Spleen (tissue), 11 donors: Measurements from ENCODE around the gene SGPL1. TPM values are rescaled to one million over a fixed set of nuclear protein-coding genes. Genes with fewer than 3 reads are reported as not detected.

ENCODE experiments used
- DNase-seq: peaks from one replicate; pipeline ENCODE4 v3.0.0-alpha.2; 2020
- H3K27ac ChIP-seq, 8 donors: fragments of 200-600 bp; sonication (generic) in 7 of 8; 1 replicate in 4 of 8; 2 replicates in 4 of 8; pipeline versions ENCODE4 v1.5.0 to v1.8.0; 2016 to 2021; ENCODE audit warnings: inconsistent platforms in 4 of 8, mild to moderate bottlenecking in 4 of 8, moderate library complexity in 1 of 8
- H3K27me3 ChIP-seq, 7 donors: fragments of 200-600 bp; sonication (generic) in 6 of 7; replicated peaks in 1 of 7; 1 replicate in 4 of 7; 2 replicates in 3 of 7; pipeline versions ENCODE4 v1.5.0 to v1.8.0; 2016 to 2021; ENCODE audit warnings: inconsistent platforms in 3 of 7, mild to moderate bottlenecking in 1 of 7
- H3K36me3 ChIP-seq, 6 donors: fragments of 200-600 bp; sonication (generic) in 5 of 6; 1 replicate in 4 of 6; 2 replicates in 2 of 6; pipeline versions ENCODE4 v1.5.0 to v1.8.0; 2016 to 2021; ENCODE audit warnings: inconsistent platforms in 2 of 6
- H3K4me1 ChIP-seq, 6 donors: fragments of 200-600 bp; sonication (generic) in 5 of 6; 1 replicate in 3 of 6; 2 replicates in 3 of 6; pipeline versions ENCODE4 v1.5.0 to v1.8.0; 2016 to 2021; ENCODE audit warnings: inconsistent platforms in 3 of 6
- H3K4me3 ChIP-seq, 8 donors: fragments of 200-600 bp; sonication (generic) in 7 of 8; 1 replicate in 4 of 8; 2 replicates in 4 of 8; pipeline versions ENCODE4 v1.5.0 to v1.8.0; 2016 to 2021; ENCODE audit warnings: inconsistent platforms in 4 of 8, mild to moderate bottlenecking in 4 of 8, moderate library complexity in 2 of 8
- H3K9me3 ChIP-seq, 8 donors: fragments of 200-600 bp; sonication (generic) in 7 of 8; 1 replicate in 4 of 8; 2 replicates in 4 of 8; pipeline versions ENCODE4 v1.5.0 to v1.8.0; 2016 to 2021; ENCODE audit warnings: inconsistent platforms in 4 of 8
- CTCF ChIP-seq, 11 experiments: fragments of 200-600 bp in 7 of 11; fragments of 450-650 bp in 4 of 11; sonication (generic) in 4 of 11; IDR thresholded peaks in 8 of 11; conservative IDR thresholded peaks in 3 of 11; 1 replicate in 7 of 11; 2 replicates in 4 of 11; pipeline versions ENCODE4 v1.4.0 to v1.8.0; 2016 to 2021; ENCODE audit warnings: antibody characterized with exemption in 11 of 11, inconsistent platforms in 4 of 11, mild to moderate bottlenecking in 1 of 11
- POLR2A ChIP-seq, 3 donors: fragments of 450-650 bp; IDR thresholded peaks; one replicate each; pipeline ENCODE4 v1.5.1; 2017; ENCODE audit warnings: antibody characterized with exemption in 3 of 3, mild to moderate bottlenecking in 1 of 3
- POLR2AphosphoS5 ChIP-seq, 3 donors: sonication (generic); formaldehyde crosslinking; IDR thresholded peaks; one replicate each; pipeline ENCODE4 v1.5.1; 2017; ENCODE audit warnings: antibody characterized with exemption in 3 of 3
- WGBS, 5 donors: extraction: QIAGEN DNeasy Blood & Tissue Kit in 3 of 5; methylation state at CpG; one replicate each; pipeline versions ENCODE4 v1.1.5 to v1.1.7; 2013 to 2018; 5-methylcytosine and 5-hydroxymethylcytosine counted together
- intact Hi-C: fragments of 100-400 bp; cut with DNase I; formaldehyde crosslinking; loops from one replicate; pipeline ENCODE4 v1.15.0; 2023; ENCODE audit warnings: low total_unique reads
- polyA plus RNA-seq, 3 donors: library from polyadenylated mRNA; stranded (reverse); fragments of 200-250 nt; gene quantifications; one replicate each; pipeline ENCODE4 v1.2.1, GENCODE V29; 2013
- total RNA-seq, 7 donors: library from RNA; depleted of rRNA in 3 of 7; stranded (reverse); fragments of >200 nt in 3 of 7; fragmentation: NEBNext Ultra II Directional in 4 of 7; extraction: Animal tissue kit (Norgen Biotek cat#: 25700) in 4 of 7; gene quantifications; one replicate each; pipeline versions ENCODE4 v1.1.0 to v1.2.1, GENCODE V29; 2016 to 2021
- donor health status: healthy with polysubstance abuse.
- donor health status: DM: no; HTN: no; CAD: no; lungs with moderate emphysema.
- donor health status: DM: no; HTN: no; CAD: no.
- donor health status: Bipolar disorder and iron deficiency.
- donor health status: healthy.
- donor health status: DM: no; HTN: no; CAD: no.
- donor health status: DM: yes; HTN: yes; CAD: no.

The SGPL1 gene
- total and polyA plus RNA-seq, 10 donors: 6.8 to 75.1 (median 60.7) TPM

DNA sequence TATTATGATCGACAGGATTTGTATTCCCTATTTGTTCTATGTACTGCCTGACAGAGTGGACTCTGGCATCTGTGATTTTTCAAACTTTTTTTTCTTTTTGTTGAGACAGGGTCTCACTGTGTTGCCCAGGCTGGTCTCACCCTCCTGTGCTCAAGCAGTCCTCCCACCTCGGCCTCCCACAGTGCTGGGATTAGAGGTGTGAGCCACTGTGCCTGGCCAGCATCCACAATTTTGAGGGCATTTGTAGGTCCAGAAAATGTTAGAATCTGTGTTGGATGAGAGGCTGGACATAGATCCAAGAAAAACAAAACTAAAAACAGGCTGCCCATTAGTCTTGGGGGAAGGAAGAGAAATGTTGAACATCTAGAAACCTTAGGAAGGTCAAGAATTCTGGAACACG lies 34.3 kb downstream of the SGPL1 start:
- no peaks in the 10 kb centered on the region for H3K9me3 ChIP-seq
- H3K27ac ChIP-seq: no peak overlapping the region
- no peak for TF ChIP-seq CTCF (IDR thresholded peaks at IDR 0.05 in 8 of 11, conservative IDR thresholded peaks at IDR 0.05 in 3 of 11)
- TF ChIP-seq POLR2A (IDR thresholded peaks at IDR 0.05): no peak
- TF ChIP-seq POLR2AphosphoS5 (IDR thresholded peaks at IDR 0.05): no peak
- H3K27me3 ChIP-seq: no peaks in the 10 kb centered on the region
- intact Hi-C loops: no loop called here
- peaks cover 0 to 92% (median 32%) of the 10 kb centered on the region in 6 donors for H3K36me3 ChIP-seq
- H3K4me1 ChIP-seq: no peaks in the 10 kb centered on the region
- no peak for DNase-seq
- WGBS, 5 donors: 78 to 95% (median 93%) methylated on average over 3 of the region's 3 CpGs
- H3K4me3 ChIP-seq: no peak overlapping the region

- intact Hi-C loops: no loop called here
- Histone ChIP-seq H3K27me3 (no peaks in the 10 kb centered on the region), H3K4me3 (no peak overlapping the region), H3K4me1 (peaks cover 0 to 8% (median 0%) of the 10 kb centered on the region in 6 donors), H3K27ac (no peak overlapping the region), H3K36me3 (peaks cover 0 to 93% (median 28%) of the 10 kb centered on the region in 6 donors), H3K9me3 (no peaks in the 10 kb centered on the region)
- no peak for DNase-seq
- TF ChIP-seq CTCF (IDR thresholded peaks at IDR 0.05 in 8 of 11, conservative IDR thresholded peaks at IDR 0.05 in 3 of 11) (no peak), POLR2AphosphoS5 (IDR thresholded peaks at IDR 0.05) (no peak), POLR2A (IDR thresholded peaks at IDR 0.05) (no peak)
- 85 to 94% (median 91%) methylated on average over 5 of the region's 5 CpGs for WGBS, 5 donors
Observed at GRCh38 chr10:70851597-70852475, 36.1 kb downstream of the SGPL1 start.

GRCh38 chr10:70853038-70853437 lies 37.3 kb downstream of the SGPL1 start:
- peaks cover 0 to 11% (median 0%) of the 10 kb centered on the region in 6 donors for H3K4me1 ChIP-seq
- intact Hi-C loops: no loop called here
- H3K36me3 ChIP-seq: peaks cover 0 to 93% (median 31%) of the 10 kb centered on the region in 6 donors
- no peaks in the 10 kb centered on the region for H3K27me3 ChIP-seq
- no peak for DNase-seq
- TF ChIP-seq CTCF (IDR thresholded peaks at IDR 0.05 in 8 of 11, conservative IDR thresholded peaks at IDR 0.05 in 3 of 11) (no peak), POLR2A (IDR thresholded peaks at IDR 0.05) (no peak), POLR2AphosphoS5 (IDR thresholded peaks at IDR 0.05) (no peak)
- no peaks in the 10 kb centered on the region for H3K9me3 ChIP-seq
- H3K27ac ChIP-seq: no peak overlapping the region
- H3K4me3 ChIP-seq: no peak overlapping the region
- 90 to 95% (median 92%) methylated on average over 4 of the region's 4 CpGs for WGBS, 5 donors

DNA sequence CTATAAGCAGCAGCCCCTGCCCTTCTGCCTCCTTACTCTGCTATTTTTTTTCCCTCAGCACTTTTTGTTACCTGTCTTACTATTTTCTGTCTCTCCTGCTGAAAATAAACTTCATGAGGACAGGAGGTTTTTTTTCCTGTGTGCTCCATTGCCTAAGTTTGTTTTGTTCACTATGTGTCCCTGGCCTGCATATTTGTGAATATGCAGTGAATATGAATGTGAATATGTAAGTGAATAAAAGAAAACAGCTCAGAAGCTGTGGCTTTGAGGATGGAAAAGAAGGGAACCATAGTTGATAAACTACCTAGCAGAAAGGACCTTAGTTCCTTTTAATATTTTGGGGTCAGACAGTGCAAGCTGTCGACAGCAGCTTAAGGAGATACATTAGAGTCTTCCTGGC lies 37.7 kb downstream of the SGPL1 start:
- H3K4me3 ChIP-seq: no peak overlapping the region
- WGBS, 5 donors: 77 to 88% (median 86%) methylated on average over 1 of the region's 1 CpG
- no peak overlapping the region for H3K27ac ChIP-seq
- peaks cover 0 to 94% (median 34%) of the 10 kb centered on the region in 6 donors for H3K36me3 ChIP-seq
- H3K4me1 ChIP-seq: peaks cover 0 to 11% (median 0%) of the 10 kb centered on the region in 6 donors
- no peaks in the 10 kb centered on the region for H3K9me3 ChIP-seq
- intact Hi-C loops: no loop called here
- DNase-seq: no peak
- TF ChIP-seq POLR2AphosphoS5 (IDR thresholded peaks at IDR 0.05) (no peak), CTCF (IDR thresholded peaks at IDR 0.05 in 8 of 11, conservative IDR thresholded peaks at IDR 0.05 in 3 of 11) (no peak), POLR2A (IDR thresholded peaks at IDR 0.05) (no peak)
- no peaks in the 10 kb centered on the region for H3K27me3 ChIP-seq
